Adrenal gland (tissue), 12 donors: ENCODE data around the gene INCENP. TPM values are rescaled to one million over a fixed set of nuclear protein-coding genes. Genes with fewer than 3 reads are reported as not detected.
A peak's percentile ranks its signal among the peaks of the same experiment; 100 is the strongest.

Source experiments
- DNase-seq, 7 donors: peaks; one replicate each; pipeline ENCODE4 v3.0.0-alpha.2; 2019 to 2020
- H3K27ac ChIP-seq, 5 donors: fragments of 200-600 bp; sonication (generic) in 4 of 5; 1 replicate in 3 of 5; 2 replicates in 2 of 5; pipeline versions ENCODE4 v1.5.1 to v1.8.0; 2016 to 2020; ENCODE audit warnings: mild to moderate bottlenecking in 1 of 5
- H3K27me3 ChIP-seq: fragments of 200-600 bp; 2 replicates; pipeline ENCODE4 v1.8.0; 2021
- H3K36me3 ChIP-seq, 2 donors: fragments of 200-600 bp; replicated peaks in 1 of 2; 1 replicate in 1 of 2; 2 replicates in 1 of 2; pipeline versions ENCODE4 v1.5.1 to v1.8.0; 2018 to 2022
- H3K4me1 ChIP-seq, 2 donors: fragments of 200-600 bp; replicated peaks in 1 of 2; 1 replicate in 1 of 2; 2 replicates in 1 of 2; pipeline versions ENCODE4 v1.5.1 to v1.8.0; 2018 to 2021
- H3K4me3 ChIP-seq, 4 donors: fragments of 200-600 bp; sonication (generic) in 3 of 4; one replicate each; pipeline ENCODE4 v1.5.1; 2016 to 2018
- H3K9me3 ChIP-seq, 3 donors: fragments of 200-600 bp; sonication (generic) in 1 of 3; replicated peaks in 1 of 3; 1 replicate in 2 of 3; 2 replicates in 1 of 3; pipeline versions ENCODE4 v1.5.1 to v1.8.0; 2016 to 2021
- POLR2A ChIP-seq, 2 donors: fragments of 450-650 bp; IDR thresholded peaks; one replicate each; pipeline ENCODE4 v1.6.1; 2017; ENCODE audit warnings: antibody characterized with exemption in 2 of 2, mild to moderate bottlenecking in 2 of 2, moderate library complexity in 1 of 2
- WGBS, 4 donors: extraction: QIAGEN DNeasy Blood & Tissue Kit in 2 of 4; methylation state at CpG; one replicate each; pipeline versions ENCODE4 v1.1.5 to v1.1.7; 2013 to 2017; 5-methylcytosine and 5-hydroxymethylcytosine counted together
- intact Hi-C, 2 donors: fragments of 100-400 bp; cut with DNase I; formaldehyde crosslinking; loops; one replicate each; pipeline versions ENCODE4 v1.14.1 to v1.15.0; 2022 to 2023
- polyA plus RNA-seq, 3 donors: library from polyadenylated mRNA; stranded (reverse); fragments of 200-250 nt in 2 of 3; fragments of 350-450 nt in 1 of 3; fragmentation: Illumina TruSeq in 1 of 3; extraction: RNeasy Lipid Tissue Mini Kit (QIAGEN cat#74804) in 1 of 3; gene quantifications; one replicate each; pipeline ENCODE4 v1.2.3, GENCODE V29; 2013 to 2014
- total RNA-seq, 9 donors: library from RNA; depleted of rRNA in 4 of 9; stranded (reverse); fragments of >200 nt in 4 of 9; fragments of 120-200 nt in 1 of 9; fragmentation: NEBNext Ultra II Directional in 1 of 9; extraction: Animal tissue kit (Norgen Biotek cat#: 25700) in 1 of 9; gene quantifications; one replicate each; pipeline versions ENCODE4 v1.1.0 to v1.2.4, GENCODE V29; 2013 to 2023
- TF ChIP-seq, protein P1 (sequence below), 6 experiments: fragments of 450-650 bp in 4 of 6; fragments of 200-600 bp in 2 of 6; sonication (generic) in 1 of 6; IDR thresholded peaks; 1 replicate in 5 of 6; 2 replicates in 1 of 6; pipeline versions ENCODE4 v1.5.1 to v1.8.0; 2016 to 2021; ENCODE audit warnings: antibody characterized with exemption in 6 of 6, mild to moderate bottlenecking in 2 of 6, moderate library complexity in 1 of 6
- donor health status: healthy with polysubstance abuse.
- donor health status: Bipolar disorder and iron deficiency.
- donor health status: DM: yes; HTN: yes; CAD: no.
- donor health status: DM: no; HTN: no; CAD: no.
- donor health status: DM: no; HTN: no; CAD: no.
- donor health status: DM: yes; HTN: yes; CAD: no.

INCENP gene
- total and polyA plus RNA-seq, 12 donors: 1.4 to 23.2 (median 13.8) TPM

DNA sequence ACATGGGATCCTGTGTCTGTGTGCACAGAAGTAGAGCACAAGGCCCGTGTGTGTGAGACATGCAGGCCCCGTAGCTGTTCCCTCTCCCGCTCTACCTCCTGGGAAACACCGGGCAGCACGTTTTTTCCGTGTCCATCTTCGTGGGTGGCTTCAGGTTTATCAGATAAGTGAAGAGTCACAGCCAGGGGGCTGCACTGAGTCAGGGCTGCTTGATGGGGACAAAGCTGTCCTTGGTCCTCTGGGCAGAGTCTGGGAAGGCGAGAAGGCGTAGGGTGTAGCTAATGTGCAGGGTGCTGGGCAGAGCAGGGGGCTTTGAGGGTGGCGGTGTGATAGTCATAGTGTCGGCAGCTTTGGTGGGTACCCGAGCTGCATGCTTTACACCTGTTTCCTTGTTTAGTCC, 23.7 kb downstream of the INCENP start:
- no peaks in the 10 kb centered on the region for H3K27me3 ChIP-seq
- TF ChIP-seq, protein P1, sequence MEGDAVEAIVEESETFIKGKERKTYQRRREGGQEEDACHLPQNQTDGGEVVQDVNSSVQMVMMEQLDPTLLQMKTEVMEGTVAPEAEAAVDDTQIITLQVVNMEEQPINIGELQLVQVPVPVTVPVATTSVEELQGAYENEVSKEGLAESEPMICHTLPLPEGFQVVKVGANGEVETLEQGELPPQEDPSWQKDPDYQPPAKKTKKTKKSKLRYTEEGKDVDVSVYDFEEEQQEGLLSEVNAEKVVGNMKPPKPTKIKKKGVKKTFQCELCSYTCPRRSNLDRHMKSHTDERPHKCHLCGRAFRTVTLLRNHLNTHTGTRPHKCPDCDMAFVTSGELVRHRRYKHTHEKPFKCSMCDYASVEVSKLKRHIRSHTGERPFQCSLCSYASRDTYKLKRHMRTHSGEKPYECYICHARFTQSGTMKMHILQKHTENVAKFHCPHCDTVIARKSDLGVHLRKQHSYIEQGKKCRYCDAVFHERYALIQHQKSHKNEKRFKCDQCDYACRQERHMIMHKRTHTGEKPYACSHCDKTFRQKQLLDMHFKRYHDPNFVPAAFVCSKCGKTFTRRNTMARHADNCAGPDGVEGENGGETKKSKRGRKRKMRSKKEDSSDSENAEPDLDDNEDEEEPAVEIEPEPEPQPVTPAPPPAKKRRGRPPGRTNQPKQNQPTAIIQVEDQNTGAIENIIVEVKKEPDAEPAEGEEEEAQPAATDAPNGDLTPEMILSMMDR (IDR thresholded peaks at IDR 0.05): no peak
- no peak for TF ChIP-seq POLR2A (IDR thresholded peaks at IDR 0.05)
- peak in 3 of 7 donors; percentile 7 to 35 (median 16) for DNase-seq
- no peaks in the 10 kb centered on the region for H3K4me1 ChIP-seq
- intact Hi-C loops: no loop called here
- H3K36me3 ChIP-seq: peaks cover 0 to 53% of the 10 kb centered on the region in 2 donors
- no peaks in the 10 kb centered on the region for H3K9me3 ChIP-seq
- H3K4me3 ChIP-seq: no peak overlapping the region
- no peak overlapping the region for H3K27ac ChIP-seq
- whole genome bisulfite sequencing, 4 donors: 92 to 96% (median 95%) methylated on average over 12 of the region's 12 CpGs

DNA sequence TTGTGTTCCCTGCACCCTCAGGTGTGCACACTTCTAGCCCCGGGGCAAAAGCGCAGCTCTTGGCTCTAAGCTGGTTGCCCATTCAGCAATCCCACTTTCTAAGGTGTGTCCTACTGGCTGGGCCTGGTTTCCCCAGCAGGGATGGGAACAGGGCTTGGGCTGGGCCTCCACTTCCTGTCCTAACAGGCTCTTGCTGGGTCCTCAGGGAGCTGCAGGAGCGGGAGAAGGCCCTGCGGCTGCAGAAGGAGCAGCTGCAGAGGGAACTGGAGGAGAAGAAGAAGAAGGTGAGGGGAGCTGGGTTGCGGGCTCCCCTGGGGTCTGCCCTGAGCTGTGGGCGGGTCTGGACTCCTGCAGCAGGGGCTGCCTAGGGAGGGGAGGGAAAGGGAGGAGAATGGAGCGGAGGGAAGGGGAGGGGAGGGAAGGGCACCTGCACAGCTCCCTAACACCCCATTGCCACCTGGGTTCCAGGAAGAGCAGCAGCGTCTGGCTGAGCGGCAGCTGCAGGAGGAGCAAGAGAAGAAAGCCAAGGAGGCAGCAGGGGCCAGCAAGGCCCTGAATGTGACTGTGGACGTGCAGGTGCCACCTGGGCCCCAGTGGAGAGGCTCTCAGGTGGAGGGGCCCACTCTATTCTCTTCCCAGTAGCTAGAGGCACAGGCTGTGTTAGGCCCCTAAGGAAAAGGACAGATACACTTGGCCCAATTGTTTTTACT, 24.6 kb downstream of the INCENP start:
- 93 to 98% (median 96%) methylated on average over 9 to 10 of the region's 10 CpGs for WGBS, 4 donors
- Histone ChIP-seq H3K4me3 (no peak overlapping the region), H3K4me1 (no peaks in the 10 kb centered on the region), H3K36me3 (peaks cover 0 to 52% of the 10 kb centered on the region in 2 donors), H3K27me3 (no peaks in the 10 kb centered on the region), H3K27ac (no peak overlapping the region), H3K9me3 (no peaks in the 10 kb centered on the region)
- peak in 2 of 7 donors; percentile 7 to 31 for DNase-seq
- intact Hi-C loops: no loop called here
- no peak for TF ChIP-seq POLR2A (IDR thresholded peaks at IDR 0.05)
- TF ChIP-seq, protein P1 (IDR thresholded peaks at IDR 0.05): no peak

DNA sequence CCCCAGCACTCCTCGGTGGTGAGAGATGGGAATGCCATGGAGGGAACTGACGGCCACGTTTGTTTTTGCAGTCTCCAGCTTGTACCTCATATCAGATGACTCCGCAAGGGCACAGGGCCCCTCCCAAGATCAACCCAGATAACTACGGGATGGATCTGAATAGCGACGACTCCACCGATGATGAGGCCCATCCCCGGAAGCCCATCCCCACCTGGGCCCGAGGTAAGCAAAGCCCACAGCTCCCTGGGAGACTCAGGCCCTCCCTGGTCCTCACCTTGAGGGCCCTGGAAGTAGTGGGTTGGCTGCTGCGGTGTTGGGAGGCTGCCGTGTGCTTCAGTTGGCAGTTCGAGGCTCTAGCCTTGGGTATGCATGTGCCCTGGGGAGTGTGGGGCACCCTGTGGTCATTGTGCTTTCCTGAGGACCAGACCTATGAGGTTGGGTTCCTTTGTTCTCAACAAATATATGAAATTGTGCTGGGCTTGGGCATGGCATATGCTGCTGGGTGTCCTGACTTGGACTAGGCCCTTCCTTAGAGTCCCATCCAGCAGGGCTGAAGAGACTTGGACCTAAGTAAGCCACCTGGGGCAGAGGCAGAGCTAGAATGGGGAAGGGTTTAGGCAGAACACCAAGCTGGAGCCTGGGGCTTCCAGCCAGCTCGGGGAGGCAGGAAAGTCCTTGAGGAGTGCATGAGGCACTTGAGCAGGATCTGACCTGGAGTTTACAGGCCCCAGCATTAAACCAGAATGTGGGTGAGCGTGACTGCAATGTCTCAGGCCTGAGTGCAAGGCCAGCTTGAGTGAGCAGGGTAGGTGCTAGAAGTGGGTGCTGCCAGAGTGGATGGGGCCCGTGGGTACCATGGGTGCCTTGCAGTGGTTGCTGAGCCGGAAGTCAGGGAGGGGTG, 26.4 kb downstream of the INCENP start:
- H3K27ac ChIP-seq: no peak overlapping the region
- DNase-seq: peak in 3 of 7 donors; percentile 7 to 29 (median 11)
- H3K9me3 ChIP-seq: no peaks in the 10 kb centered on the region
- intact Hi-C loops: no loop called here
- no peak overlapping the region for H3K4me3 ChIP-seq
- peaks cover 0 to 48% of the 10 kb centered on the region in 2 donors for H3K36me3 ChIP-seq
- peaks cover 0 to 3% of the 10 kb centered on the region in 2 donors for H3K4me1 ChIP-seq
- TF ChIP-seq POLR2A (IDR thresholded peaks at IDR 0.05): no peak
- TF ChIP-seq, protein P1 (IDR thresholded peaks at IDR 0.05): no peak
- 93 to 97% (median 94%) methylated on average over 7 to 17 of the region's 17 CpGs for WGBS, 4 donors
- no peaks in the 10 kb centered on the region for H3K27me3 ChIP-seq
